ENCODE results near the gene DUS2.

The DUS2 gene

DNA sequence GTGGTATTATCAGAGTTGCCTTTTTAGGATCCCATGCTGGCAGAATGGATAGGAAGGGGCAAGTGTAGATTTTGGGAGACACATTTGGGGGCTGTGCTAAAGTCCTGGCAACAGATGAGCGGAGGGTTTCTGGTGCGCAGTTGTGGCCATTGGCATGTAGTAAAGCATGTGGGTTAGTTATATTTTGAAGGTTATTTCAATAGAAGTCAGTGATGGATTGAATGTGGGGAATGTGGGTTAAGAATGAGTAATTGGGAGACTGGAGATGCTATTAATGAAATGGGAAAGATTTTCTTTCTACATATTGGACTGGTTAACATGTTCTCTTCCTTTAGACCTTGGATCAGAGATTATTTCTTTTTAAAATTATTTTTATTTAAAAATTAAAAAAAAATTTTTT, 10.0 kb downstream of the DUS2 start:
- DNase-seq (ENCODE audit: low read depth), result no peak
- H3K4me3 ChIP-seq (ENCODE audit: low read depth, low read length), result no peak overlapping the region
- TF ChIP-seq CTCF (IDR thresholded peaks at IDR 0.05; ENCODE audit: control insufficient read depth, extremely low read depth, insufficient read depth), result no peak

GRCh38 chr16:68035227-68035626, 12.1 kb downstream of the DUS2 start:
- DNase-seq (ENCODE audit: low read depth), result no peak
- TF ChIP-seq CTCF (IDR thresholded peaks at IDR 0.05; ENCODE audit: control insufficient read depth, extremely low read depth, insufficient read depth), result no peak
- no peak overlapping the region for H3K4me3 ChIP-seq (ENCODE audit: low read depth, low read length)

DNA sequence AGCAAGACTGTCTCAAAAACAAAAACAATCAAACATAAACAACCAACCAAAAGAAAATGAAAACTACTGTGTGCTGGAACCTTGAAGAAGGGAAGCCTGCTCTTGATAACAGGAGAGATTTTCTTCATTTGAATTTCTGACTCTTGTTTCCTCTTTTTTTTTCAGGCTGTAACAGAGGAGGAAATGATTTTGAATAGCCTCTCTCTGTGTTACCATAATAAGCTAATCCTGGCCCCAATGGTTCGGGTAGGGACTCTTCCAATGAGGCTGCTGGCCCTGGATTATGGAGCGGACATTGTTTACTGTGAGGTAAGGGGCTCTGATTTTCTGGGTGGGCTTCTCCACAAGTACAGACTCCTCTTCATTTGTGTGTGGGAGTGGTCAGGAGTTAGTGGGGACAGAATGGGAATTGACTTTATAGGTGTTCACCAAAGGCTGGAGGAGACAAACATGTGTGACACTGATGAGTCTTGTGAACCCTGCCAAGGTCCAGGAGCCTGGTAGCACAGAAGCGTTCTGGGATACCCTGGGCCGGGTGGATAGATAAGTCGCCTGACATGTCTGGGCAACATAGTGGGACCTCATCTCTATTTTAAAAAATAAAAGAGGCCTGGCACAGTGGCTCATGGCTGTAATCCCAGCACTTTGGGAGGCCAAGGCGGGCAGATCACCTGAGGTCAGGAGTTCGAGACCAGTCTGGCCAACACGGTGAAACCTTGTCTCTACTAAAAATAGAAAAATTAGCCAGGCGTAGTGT, 14.9 kb downstream of the DUS2 start:
- H3K4me3 ChIP-seq (ENCODE audit: low read depth, low read length), result no peak overlapping the region
- TF ChIP-seq CTCF (IDR thresholded peaks at IDR 0.05; ENCODE audit: control insufficient read depth, extremely low read depth, insufficient read depth), result no peak
- no peak for DNase-seq (ENCODE audit: low read depth)

- no peak overlapping the region for H3K4me3 ChIP-seq (ENCODE audit: low read depth, low read length)
- peak; percentile 19 for DNase-seq (ENCODE audit: low read depth)
- TF ChIP-seq CTCF (IDR thresholded peaks at IDR 0.05; ENCODE audit: control insufficient read depth, extremely low read depth, insufficient read depth), result peak; percentile 85
Measured at GRCh38 chr16:68040506-68041288, 17.6 kb downstream of the DUS2 start.

DNA sequence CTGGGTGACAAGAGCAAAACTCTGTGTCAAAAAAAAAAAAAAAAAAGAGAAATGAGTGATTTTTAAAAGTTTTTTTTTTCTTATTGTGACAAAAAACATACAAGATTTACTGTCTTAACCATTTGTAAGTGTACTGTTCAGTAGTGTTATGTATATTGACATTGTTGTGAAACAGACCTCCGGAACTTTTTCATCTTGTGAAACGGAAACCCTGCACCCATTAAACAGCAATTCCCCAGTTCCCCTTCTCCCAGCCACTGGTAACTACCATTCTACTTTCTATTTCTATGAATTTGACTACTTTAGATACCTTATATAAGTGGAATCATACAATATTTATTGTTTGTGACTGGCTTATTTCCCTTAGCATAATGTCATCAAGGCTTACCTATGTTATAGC, 18.7 kb downstream of the DUS2 start:
- TF ChIP-seq CTCF (IDR thresholded peaks at IDR 0.05; ENCODE audit: control insufficient read depth, extremely low read depth, insufficient read depth), result no peak
- DNase-seq (ENCODE audit: low read depth), result no peak

DNA sequence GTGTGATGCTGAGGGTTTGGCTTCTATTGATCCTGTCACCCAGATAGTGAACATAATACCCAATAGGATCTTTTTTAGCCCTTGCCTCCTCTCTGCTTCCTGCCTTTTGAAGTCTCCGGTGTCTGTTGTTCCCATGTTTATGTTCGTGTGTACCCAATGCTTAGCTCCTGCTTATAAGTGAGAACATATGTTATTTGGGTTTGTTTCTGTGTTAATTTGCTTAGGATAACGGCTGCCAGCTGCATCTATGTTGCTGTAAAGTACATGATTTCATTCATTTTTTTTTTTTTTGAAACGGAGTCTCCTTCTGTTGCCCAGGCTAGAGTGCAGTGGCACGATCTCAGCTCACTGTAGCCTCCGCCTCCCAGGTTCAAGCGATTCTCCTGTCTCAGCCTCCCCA, 23.0 kb downstream of the DUS2 start:
- H3K4me3 ChIP-seq (ENCODE audit: low read depth, low read length), result no peak overlapping the region
- no peak for DNase-seq (ENCODE audit: low read depth)
- TF ChIP-seq CTCF (IDR thresholded peaks at IDR 0.05; ENCODE audit: control insufficient read depth, extremely low read depth, insufficient read depth), result no peak

More for the DNA sequence above, 18.7 kb downstream of the DUS2 start:
- no peak overlapping the region for H3K4me3 ChIP-seq (ENCODE audit: low read depth, low read length)

Data from LNCaP clone FGC (cell line).